Activated CD8-positive, alpha-beta T cell treated with anti-CD3 and anti-CD28 coated beads for 36 hours (primary cell): Measurements from ENCODE around the gene RPN2. TPM values are rescaled to one million over a fixed set of nuclear protein-coding genes. Genes with fewer than 3 reads are reported as not detected.

Experiments
- ATAC-seq: fragments of 200-7000 bp; cut with Tn5 transposase; one replicate; pipeline ENCODE4 v1.10.0; 2021; ENCODE audit warnings: mild to moderate bottlenecking, moderate library complexity
- CTCF ChIA-PET: fragments of 350-600 bp; sonication (Branson Sonifier 250); formaldehyde crosslinking; loops from one replicate; lab custom pipeline; 2021; ENCODE audit warnings: antibody characterized with exemption; lab: Charles Lee
- POLR2A ChIA-PET: fragments of 350-600 bp; sonication (Branson Sonifier 250); formaldehyde crosslinking; loops from one replicate; lab custom pipeline; 2021; ENCODE audit warnings: antibody characterized with exemption; lab: Charles Lee
- DNase-seq: peaks from one replicate; pipeline ENCODE4 v3.0.0-alpha.2; 2020
- H3K27ac Mint-ChIP-seq: one replicate; pipeline ENCODE4 v1.8.0; 2021; ENCODE audit warnings: mild to moderate bottlenecking, mixed read lengths
- H3K27me3 Mint-ChIP-seq: one replicate; pipeline ENCODE4 v1.8.0; 2021; ENCODE audit warnings: mixed read lengths
- H3K36me3 Mint-ChIP-seq: one replicate; pipeline ENCODE4 v1.8.0; 2021; ENCODE audit warnings: low read depth, mixed read lengths
- H3K4me1 Mint-ChIP-seq: one replicate; pipeline ENCODE4 v1.8.0; 2021; ENCODE audit warnings: low read depth, mixed read lengths
- H3K4me3 Mint-ChIP-seq: one replicate; pipeline ENCODE4 v1.8.0; 2021; ENCODE audit warnings: mild to moderate bottlenecking, moderate library complexity, mixed read lengths
- H3K9me3 Mint-ChIP-seq: one replicate; pipeline ENCODE4 v1.8.0; 2021; ENCODE audit warnings: mixed read lengths
- intact Hi-C: fragments of 100-400 bp; cut with micrococcal nuclease; formaldehyde crosslinking; loops from one replicate; pipeline ENCODE4 v1.10.0; 2022
- total RNA-seq, 2 experiments: library from RNA; stranded (reverse); gene quantifications; one replicate each; pipeline ENCODE4 v1.2.3, GENCODE V29; 2021
- TF ChIP-seq, protein P1 (sequence below): fragments of 200-600 bp; IDR thresholded peaks from one replicate; pipeline ENCODE4 v1.8.0; 2022; ENCODE audit warnings: antibody characterized with exemption, mild to moderate bottlenecking

Gene RPN2
- total RNA-seq, 2 experiments from 2014 or later = 103 to 107 TPM

DNA sequence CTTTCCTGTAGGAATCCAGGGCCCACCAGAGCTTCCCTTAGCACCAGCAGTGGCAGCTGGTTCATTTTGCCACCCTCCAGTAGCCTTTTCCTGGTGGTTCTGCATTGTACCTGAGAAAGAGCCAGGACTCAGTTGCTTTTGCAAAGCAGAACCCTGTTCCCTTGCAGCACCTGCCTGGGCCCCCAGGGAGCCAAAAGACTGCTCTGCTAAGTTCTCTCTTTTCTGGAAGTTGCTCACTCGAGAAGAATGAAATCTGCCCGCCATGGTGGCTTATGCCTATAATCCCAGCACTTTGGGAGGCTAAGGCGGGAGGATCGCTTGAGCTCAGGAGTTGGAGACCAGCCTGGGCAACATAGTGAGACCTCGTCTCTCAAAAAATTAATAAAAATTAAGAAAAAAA lies 58.5 kb downstream of the RPN2 start:
- TF ChIP-seq, protein P1, sequence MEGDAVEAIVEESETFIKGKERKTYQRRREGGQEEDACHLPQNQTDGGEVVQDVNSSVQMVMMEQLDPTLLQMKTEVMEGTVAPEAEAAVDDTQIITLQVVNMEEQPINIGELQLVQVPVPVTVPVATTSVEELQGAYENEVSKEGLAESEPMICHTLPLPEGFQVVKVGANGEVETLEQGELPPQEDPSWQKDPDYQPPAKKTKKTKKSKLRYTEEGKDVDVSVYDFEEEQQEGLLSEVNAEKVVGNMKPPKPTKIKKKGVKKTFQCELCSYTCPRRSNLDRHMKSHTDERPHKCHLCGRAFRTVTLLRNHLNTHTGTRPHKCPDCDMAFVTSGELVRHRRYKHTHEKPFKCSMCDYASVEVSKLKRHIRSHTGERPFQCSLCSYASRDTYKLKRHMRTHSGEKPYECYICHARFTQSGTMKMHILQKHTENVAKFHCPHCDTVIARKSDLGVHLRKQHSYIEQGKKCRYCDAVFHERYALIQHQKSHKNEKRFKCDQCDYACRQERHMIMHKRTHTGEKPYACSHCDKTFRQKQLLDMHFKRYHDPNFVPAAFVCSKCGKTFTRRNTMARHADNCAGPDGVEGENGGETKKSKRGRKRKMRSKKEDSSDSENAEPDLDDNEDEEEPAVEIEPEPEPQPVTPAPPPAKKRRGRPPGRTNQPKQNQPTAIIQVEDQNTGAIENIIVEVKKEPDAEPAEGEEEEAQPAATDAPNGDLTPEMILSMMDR = no peak
- Mint-ChIP-seq H3K4me1 (no peaks in the 10 kb centered on the region), H3K36me3 (peaks cover 63% of the 10 kb centered on the region), H3K27me3 (no peaks in the 10 kb centered on the region), H3K27ac (no peak overlapping the region), H3K9me3 (no peaks in the 10 kb centered on the region), H3K4me3 (no peak overlapping the region)
- CTCF ChIA-PET = interaction anchor here (1.2 to 1.5 kb wide), 2 partner anchors 31 to 60 kb away, joined by 3 read pairs; no protein-coding TSS in a partner anchor
- no peak for ATAC-seq
- DNase-seq = no peak
- intact Hi-C loops = no loop called here
- POLR2A ChIA-PET = no interaction called here

DNA sequence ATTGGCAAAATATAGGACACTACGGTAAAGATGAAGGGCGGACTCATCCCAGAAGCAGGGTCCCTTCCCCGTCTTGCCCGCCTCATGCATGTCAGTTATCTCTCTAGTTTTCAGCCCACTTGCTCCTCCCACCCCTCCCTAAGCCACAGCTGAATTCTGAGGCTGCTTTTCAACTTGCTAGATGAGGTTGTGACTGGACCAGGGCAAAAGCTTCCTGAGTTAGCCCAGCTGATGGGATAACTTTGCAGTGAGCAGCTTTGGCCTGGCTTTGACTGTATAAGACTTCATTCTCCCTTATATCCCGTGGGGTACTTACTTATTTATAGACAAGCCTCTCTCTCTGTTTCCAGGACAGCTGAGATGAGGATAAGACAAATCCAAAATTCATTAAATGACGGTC lies 59.3 kb downstream of the RPN2 start:
- H3K4me3 Mint-ChIP-seq = no peak overlapping the region
- DNase-seq = no peak
- intact Hi-C loops = no loop called here
- H3K4me1 Mint-ChIP-seq = no peaks in the 10 kb centered on the region
- CTCF ChIA-PET = no interaction called here
- H3K9me3 Mint-ChIP-seq = no peaks in the 10 kb centered on the region
- H3K27ac Mint-ChIP-seq = no peak overlapping the region
- no peak for ATAC-seq
- H3K36me3 Mint-ChIP-seq = peaks cover 68% of the 10 kb centered on the region
- no peaks in the 10 kb centered on the region for H3K27me3 Mint-ChIP-seq
- POLR2A ChIA-PET = no interaction called here
- TF ChIP-seq, protein P1 = no peak

DNA sequence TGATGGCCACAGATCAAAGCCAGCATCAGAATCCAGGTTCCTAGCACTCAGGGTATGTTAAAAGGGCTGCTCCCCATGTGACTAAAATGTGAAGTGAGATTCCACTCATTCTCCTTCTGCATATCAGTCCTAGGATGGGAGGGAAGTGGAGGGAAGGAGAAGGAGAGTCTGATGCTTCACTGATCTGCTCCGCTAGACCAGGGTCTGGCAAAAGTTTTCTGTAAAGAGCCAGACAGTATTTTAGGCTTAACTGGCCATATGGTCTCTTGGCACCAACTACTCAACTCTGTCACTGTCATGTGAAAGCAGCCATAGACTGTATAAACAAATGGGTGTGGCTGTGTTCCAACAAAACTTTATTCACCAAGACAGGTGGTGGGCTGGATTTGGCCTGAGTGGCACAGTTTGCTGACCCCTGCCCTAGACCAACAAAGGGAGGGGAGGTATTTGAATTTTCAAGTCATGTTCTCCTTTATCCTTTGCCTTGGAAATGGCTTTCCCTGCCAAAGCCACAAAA lies 59.9 kb downstream of the RPN2 start:
- no peak for ATAC-seq
- H3K4me3 Mint-ChIP-seq = no peak overlapping the region
- intact Hi-C loops = no loop called here
- H3K4me1 Mint-ChIP-seq = no peaks in the 10 kb centered on the region
- no peak overlapping the region for H3K27ac Mint-ChIP-seq
- peaks cover 66% of the 10 kb centered on the region for H3K36me3 Mint-ChIP-seq
- no peaks in the 10 kb centered on the region for H3K9me3 Mint-ChIP-seq
- H3K27me3 Mint-ChIP-seq = no peaks in the 10 kb centered on the region
- no peak for DNase-seq
- POLR2A ChIA-PET = no interaction called here
- TF ChIP-seq, protein P1 = no peak
- CTCF ChIA-PET = no interaction called here

DNA sequence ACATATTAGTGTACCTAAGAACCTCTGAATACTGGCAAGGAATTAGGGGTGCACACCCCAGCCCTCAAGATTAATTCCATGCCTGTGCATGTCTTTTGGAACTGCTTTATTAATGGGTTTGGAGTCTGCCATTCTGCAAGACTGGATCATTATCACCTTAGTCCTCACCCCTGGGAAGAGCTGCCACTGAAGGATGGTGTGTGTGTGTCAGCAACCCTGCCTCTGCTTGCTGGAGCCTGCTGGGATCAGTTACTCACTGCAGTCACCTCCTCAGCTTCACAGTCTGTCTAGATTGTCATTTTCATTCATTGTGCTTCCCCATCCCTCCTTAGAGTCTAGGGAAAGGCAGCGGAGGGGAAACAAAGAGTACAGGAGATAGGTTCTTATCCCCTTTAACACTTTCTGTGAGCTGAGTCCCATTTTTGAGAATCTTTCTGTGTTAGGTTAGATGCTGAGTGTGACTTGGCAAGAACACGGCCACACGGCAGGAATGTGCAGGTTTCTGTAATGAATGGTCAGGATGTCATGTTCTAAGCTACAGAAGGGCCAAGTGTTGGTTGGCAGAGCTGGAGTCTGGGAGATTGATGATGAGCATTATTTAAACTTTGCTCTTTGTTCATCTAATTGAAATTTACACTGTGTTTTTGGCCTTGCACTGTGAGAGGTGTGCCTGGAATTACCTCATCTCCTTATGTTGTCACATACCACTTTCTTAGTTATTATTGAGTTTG lies 61.4 kb downstream of the RPN2 start:
- Mint-ChIP-seq H3K4me3 (no peak overlapping the region), H3K27me3 (no peaks in the 10 kb centered on the region), H3K4me1 (no peaks in the 10 kb centered on the region), H3K9me3 (no peaks in the 10 kb centered on the region), H3K27ac (no peak overlapping the region), H3K36me3 (peaks cover 58% of the 10 kb centered on the region)
- CTCF ChIA-PET = interaction anchor here (1.0 to 1.9 kb wide), 4 partner anchors 30 to 144 kb away, joined by 3 to 4 read pairs (median 4); no protein-coding TSS in a partner anchor
- intact Hi-C loops = no loop called here
- ATAC-seq (no peak), DNase-seq (no peak)
- TF ChIP-seq, protein P1 = no peak
- POLR2A ChIA-PET = no interaction called here

DNA sequence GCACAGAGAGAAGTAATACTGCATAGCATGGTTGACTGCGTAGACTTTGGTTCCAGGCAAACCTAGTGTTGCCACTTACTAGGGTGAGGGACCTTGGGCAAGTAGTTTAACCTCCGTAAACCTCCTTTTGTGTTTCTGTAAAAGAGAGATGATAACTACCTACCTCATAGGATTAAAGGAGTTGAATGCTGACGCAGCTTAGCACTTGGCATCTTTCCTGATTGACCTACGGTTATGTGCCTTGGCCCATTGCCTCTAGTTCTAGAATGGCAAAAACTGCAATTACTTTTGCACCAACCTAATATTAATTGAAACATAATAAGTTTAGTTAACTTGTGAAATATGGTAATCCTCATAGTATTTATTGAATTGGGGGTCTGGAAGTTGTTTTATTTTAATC lies 63.4 kb downstream of the RPN2 start:
- Mint-ChIP-seq H3K9me3 (no peaks in the 10 kb centered on the region), H3K4me1 (no peaks in the 10 kb centered on the region), H3K27ac (no peak overlapping the region), H3K36me3 (peaks cover 42% of the 10 kb centered on the region), H3K27me3 (no peaks in the 10 kb centered on the region), H3K4me3 (no peak overlapping the region)
- TF ChIP-seq, protein P1 = no peak
- DNase-seq = no peak
- no peak for ATAC-seq
- intact Hi-C loops = no loop called here
- ChIA-PET POLR2A (interaction anchor here (1.0 kb wide), 1 partner anchor 147 kb away, joined by 3 read pairs; the partner anchor contains the start of gene RBL1), CTCF (no interaction called here)
